PC-9 (cell line): Measurements from ENCODE around the gene XXYLT1.

ENCODE experiments used
- CTCF ChIP-seq: fragments of 200-600 bp; sonication (generic); conservative IDR thresholded peaks from 2 replicates; pipeline ENCODE4 v1.6.1; 2017; ENCODE audit warnings: mixed run types, antibody characterized with exemption, mild to moderate bottlenecking, moderate library complexity
- EZH2 ChIP-seq: fragments of 200-600 bp; sonication (generic); IDR thresholded peaks from 2 replicates; pipeline ENCODE4 v1.8.0; 2017; ENCODE audit warnings: antibody characterized with exemption, low read depth

- no peak for TF ChIP-seq EZH2
- no peak for TF ChIP-seq CTCF
Observed at GRCh38 chr3:195247863-195248189, 23.1 kb downstream of the XXYLT1 start.
